ENCODE data around the gene C19orf44. TPM values are rescaled to one million over a fixed set of nuclear protein-coding genes. Genes with fewer than 3 reads are reported as not detected.

C19orf44 gene
- total and polyA plus RNA-seq, 12 donors: 3.2 to 12.1 (median 5.6) TPM

- no peak for DNase-seq
- WGBS, 4 donors: 90 to 94% (median 93%) methylated on average over 13 to 15 of the region's 15 CpGs
- no peaks in the 10 kb centered on the region for H3K27me3 ChIP-seq
- H3K27ac ChIP-seq: no peak overlapping the region
- no peak overlapping the region for H3K4me3 ChIP-seq
- intact Hi-C loops (cut with DNase I): no loop called here
- no peaks in the 10 kb centered on the region for H3K4me1 ChIP-seq (replicated peaks in 1 of 2)
- no peak for TF ChIP-seq POLR2A (IDR thresholded peaks at IDR 0.05)
- no peak for TF ChIP-seq CTCF (IDR thresholded peaks at IDR 0.05)
- H3K36me3 ChIP-seq (replicated peaks in 1 of 2): peaks cover 0 to 63% of the 10 kb centered on the region in 2 donors
- H3K9me3 ChIP-seq (replicated peaks in 1 of 3): no peaks in the 10 kb centered on the region
Observed at GRCh38 chr19:16516381-16516780, 20.2 kb downstream of the C19orf44 start.

- Histone ChIP-seq H3K4me3 (no peak overlapping the region), H3K27me3 (no peaks in the 10 kb centered on the region), H3K27ac (no peak overlapping the region), H3K9me3 (replicated peaks in 1 of 3) (no peaks in the 10 kb centered on the region), H3K36me3 (replicated peaks in 1 of 2) (peaks cover 0 to 67% of the 10 kb centered on the region in 2 donors), H3K4me1 (replicated peaks in 1 of 2) (no peaks in the 10 kb centered on the region)
- TF ChIP-seq CTCF (IDR thresholded peaks at IDR 0.05): no peak
- TF ChIP-seq POLR2A (IDR thresholded peaks at IDR 0.05): no peak
- WGBS, 4 donors: 66 to 86% (median 76%) methylated on average over 4 to 14 of the region's 14 CpGs
- intact Hi-C loops (cut with DNase I): no loop called here
- DNase-seq: no peak
Observed at GRCh38 chr19:16516923-16517610, 20.9 kb downstream of the C19orf44 start.

- H3K27me3 ChIP-seq: no peaks in the 10 kb centered on the region
- H3K27ac ChIP-seq: no peak overlapping the region
- intact Hi-C loops (cut with DNase I): no loop called here
- 79 to 90% (median 79%) methylated on average over 13 to 14 of the region's 14 CpGs for WGBS, 4 donors
- TF ChIP-seq CTCF (IDR thresholded peaks at IDR 0.05): no peak
- no peak for TF ChIP-seq POLR2A (IDR thresholded peaks at IDR 0.05)
- H3K4me1 ChIP-seq (replicated peaks in 1 of 2): no peaks in the 10 kb centered on the region
- DNase-seq: no peak
- H3K9me3 ChIP-seq (replicated peaks in 1 of 3): no peaks in the 10 kb centered on the region
- H3K4me3 ChIP-seq: no peak overlapping the region
- H3K36me3 ChIP-seq (replicated peaks in 1 of 2): peaks cover 0 to 74% of the 10 kb centered on the region in 2 donors
Observed at GRCh38 chr19:16518061-16518460, 21.9 kb downstream of the C19orf44 start.

GRCh38 chr19:16518483-16519229 is 22.5 kb downstream of the C19orf44 start:
- Histone ChIP-seq H3K4me1 (replicated peaks in 1 of 2) (no peaks in the 10 kb centered on the region), H3K4me3 (no peak overlapping the region), H3K9me3 (replicated peaks in 1 of 3) (no peaks in the 10 kb centered on the region), H3K36me3 (replicated peaks in 1 of 2) (peaks cover 0 to 78% of the 10 kb centered on the region in 2 donors), H3K27ac (no peak overlapping the region), H3K27me3 (no peaks in the 10 kb centered on the region)
- no peak for DNase-seq
- WGBS, 4 donors: 83 to 90% (median 85%) methylated on average over 29 to 33 of the region's 33 CpGs
- intact Hi-C loops (cut with DNase I): no loop called here
- TF ChIP-seq CTCF (IDR thresholded peaks at IDR 0.05): no peak
- TF ChIP-seq POLR2A (IDR thresholded peaks at IDR 0.05): no peak
